ENCODE results near the gene WDR46.

The WDR46 gene

DNA sequence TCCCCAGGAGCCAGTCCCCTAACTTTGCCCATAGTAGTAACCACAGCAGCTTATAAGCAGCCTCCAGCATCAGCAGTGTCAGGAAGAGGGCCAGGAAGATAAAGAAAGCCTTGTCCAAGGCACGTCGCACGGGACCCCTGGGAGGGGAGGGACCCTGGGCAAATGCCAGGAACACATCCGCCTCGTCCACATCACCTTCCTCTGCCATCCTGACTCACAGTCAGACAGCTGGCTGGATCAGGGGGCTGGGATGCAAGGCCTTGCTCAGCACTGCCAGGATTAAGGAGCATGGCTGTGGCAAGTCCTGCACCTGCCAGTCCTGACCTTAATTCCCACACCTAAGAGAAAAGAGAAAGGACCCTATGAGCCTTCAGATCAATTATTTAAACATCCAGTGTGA is 40.0 kb upstream of the WDR46 start:
- no peak for DNase-seq (ENCODE audit: extremely low spot score)
- ChIA-PET POLR2A (no interaction called here), CTCF (interaction anchor here (0.7 to 0.9 kb wide), 2 partner anchors 15 to 67 kb away, joined by 3 read pairs; no protein-coding TSS in a partner anchor)
- TF ChIP-seq, protein P1, sequence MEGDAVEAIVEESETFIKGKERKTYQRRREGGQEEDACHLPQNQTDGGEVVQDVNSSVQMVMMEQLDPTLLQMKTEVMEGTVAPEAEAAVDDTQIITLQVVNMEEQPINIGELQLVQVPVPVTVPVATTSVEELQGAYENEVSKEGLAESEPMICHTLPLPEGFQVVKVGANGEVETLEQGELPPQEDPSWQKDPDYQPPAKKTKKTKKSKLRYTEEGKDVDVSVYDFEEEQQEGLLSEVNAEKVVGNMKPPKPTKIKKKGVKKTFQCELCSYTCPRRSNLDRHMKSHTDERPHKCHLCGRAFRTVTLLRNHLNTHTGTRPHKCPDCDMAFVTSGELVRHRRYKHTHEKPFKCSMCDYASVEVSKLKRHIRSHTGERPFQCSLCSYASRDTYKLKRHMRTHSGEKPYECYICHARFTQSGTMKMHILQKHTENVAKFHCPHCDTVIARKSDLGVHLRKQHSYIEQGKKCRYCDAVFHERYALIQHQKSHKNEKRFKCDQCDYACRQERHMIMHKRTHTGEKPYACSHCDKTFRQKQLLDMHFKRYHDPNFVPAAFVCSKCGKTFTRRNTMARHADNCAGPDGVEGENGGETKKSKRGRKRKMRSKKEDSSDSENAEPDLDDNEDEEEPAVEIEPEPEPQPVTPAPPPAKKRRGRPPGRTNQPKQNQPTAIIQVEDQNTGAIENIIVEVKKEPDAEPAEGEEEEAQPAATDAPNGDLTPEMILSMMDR (IDR thresholded peaks at IDR 0.05; ENCODE audit: control extremely low read depth, extremely low read depth, low read depth, missing control alignments) = no peak

DNA sequence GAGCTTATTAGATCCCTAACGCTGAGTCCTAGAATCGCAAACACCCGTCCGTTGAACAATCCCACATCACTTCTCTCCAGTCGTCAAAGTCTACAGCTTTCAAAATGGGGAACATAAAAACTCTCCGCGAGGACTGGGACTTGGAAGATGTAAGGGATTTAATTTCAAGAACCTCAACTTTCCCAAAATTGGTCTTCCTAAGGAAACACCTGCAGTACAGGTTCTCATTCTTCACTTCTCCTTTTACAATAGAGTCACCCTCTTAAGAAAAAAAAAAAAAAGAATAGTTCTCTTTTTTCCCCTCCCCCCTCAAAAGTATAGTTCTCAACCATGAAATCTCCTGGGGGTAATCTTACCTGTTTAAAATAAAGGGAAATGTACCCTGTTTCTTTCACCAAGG is 35.1 kb upstream of the WDR46 start:
- ChIA-PET CTCF (interaction anchor here (1.3 to 1.5 kb wide), 3 partner anchors 14 to 102 kb away, joined by 3 to 4 read pairs (median 4); no protein-coding TSS in a partner anchor), POLR2A (interaction anchor here (0.7 to 0.9 kb wide), 2 partner anchors 47 to 249 kb away, joined by 3 to 4 read pairs; partner anchors contain the start of gene HLA-DPB1)
- no peak for DNase-seq (ENCODE audit: extremely low spot score)
- TF ChIP-seq, protein P1 (IDR thresholded peaks at IDR 0.05; ENCODE audit: control extremely low read depth, extremely low read depth, low read depth, missing control alignments) = no peak

DNA sequence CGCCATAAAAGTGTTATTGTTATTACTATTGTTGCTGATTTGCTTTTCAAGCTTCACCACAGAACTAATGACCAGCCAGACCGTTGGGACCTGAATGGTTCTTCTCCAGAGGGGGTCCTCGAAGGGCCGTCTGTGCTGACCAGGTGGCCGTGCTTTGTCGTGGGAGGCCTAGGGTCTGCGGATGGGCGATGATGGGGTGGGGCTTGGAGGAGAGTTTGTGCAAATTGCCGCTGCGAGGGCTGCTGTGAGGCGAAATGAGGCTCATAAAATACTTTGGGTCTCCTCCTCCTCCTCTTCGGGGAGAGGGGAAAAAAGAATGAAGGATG is 34.5 kb upstream of the WDR46 start:
- TF ChIP-seq, protein P1 (IDR thresholded peaks at IDR 0.05; ENCODE audit: control extremely low read depth, extremely low read depth, low read depth, missing control alignments) = no peak
- CTCF ChIA-PET = interaction anchor here (0.9 to 1.5 kb wide), 4 partner anchors 13 to 103 kb away, joined by 3 to 4 read pairs (median 4); no protein-coding TSS in a partner anchor
- no peak for DNase-seq (ENCODE audit: extremely low spot score)
- POLR2A ChIA-PET = interaction anchor here (0.7 to 0.9 kb wide), 2 partner anchors 46 to 248 kb away, joined by 3 to 4 read pairs; partner anchors contain the start of gene HLA-DPB1

DNA sequence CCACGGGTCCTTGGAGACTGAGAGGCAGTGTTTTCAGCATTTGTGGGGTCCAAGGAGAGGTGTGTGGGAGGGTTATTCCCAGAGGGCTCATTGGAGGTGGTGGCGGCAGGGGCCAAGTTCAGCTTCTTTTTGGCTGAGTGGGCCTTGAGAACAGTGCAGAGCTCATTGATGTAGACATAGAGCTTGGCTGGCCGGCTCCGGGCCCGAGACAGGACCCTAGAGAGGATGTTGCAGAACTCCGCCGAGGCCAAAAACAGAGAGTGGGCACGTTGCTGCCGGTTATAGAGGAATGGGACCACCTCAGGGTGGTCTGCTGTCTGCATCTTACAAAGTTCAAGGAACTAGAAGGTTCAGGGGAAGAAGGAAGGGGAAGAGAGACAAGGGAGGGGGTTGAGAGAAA is 32.2 kb upstream of the WDR46 start:
- POLR2A ChIA-PET = interaction anchor here (0.6 kb wide), 1 partner anchor 67 kb away, joined by 3 read pairs; no protein-coding TSS in a partner anchor
- TF ChIP-seq, protein P1 (IDR thresholded peaks at IDR 0.05; ENCODE audit: control extremely low read depth, extremely low read depth, low read depth, missing control alignments) = no peak
- CTCF ChIA-PET = interaction anchor here (1.0 to 2.0 kb wide), 2 partner anchors 8 to 22 kb away, joined by 3 to 6 read pairs; partner anchors contain the start of gene RGL2
- no peak for DNase-seq (ENCODE audit: extremely low spot score)

DNA sequence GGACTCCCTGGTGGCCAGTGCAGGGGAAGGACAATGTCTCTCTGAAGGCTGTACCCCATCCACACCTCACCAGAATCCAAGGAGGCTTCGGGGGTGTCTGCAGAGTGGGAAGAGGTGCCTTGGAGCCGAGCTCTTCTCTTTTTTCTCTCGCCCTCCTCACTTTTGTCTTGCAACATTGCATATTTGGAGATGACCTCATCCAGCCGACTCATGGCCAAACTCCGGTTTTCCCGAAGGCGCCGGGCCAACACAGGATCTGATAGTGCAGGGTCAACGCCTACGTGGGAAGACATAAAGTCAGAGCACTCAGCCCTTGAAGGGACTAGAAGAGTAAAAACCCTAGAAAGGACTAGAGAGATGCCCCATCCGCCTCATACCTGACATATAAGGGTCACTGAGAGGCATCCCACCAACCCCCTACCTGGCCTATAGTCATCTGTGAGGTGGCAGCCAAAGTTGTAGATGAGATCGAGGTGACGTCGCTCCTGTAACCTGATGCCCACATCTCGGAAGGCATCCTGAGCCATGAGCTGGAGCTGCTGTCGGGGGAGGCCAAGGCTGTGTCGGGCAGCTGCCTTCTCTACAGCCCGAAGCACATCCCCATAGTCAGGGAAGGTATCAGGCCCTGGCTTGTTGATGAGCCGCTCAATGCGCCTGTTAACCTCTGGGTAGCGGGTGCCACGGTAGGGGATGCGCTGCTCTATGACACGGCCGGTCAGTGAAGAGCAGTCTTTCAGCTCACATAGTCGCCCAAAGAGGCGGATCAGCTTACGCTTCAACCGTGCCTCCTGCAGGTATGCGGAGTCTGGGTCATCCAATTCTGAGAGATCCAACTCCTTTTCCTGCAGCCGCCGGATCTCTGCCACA is 31.5 kb upstream of the WDR46 start:
- ChIA-PET CTCF (interaction anchor here (1.0 to 2.0 kb wide), 2 partner anchors 8 to 22 kb away, joined by 3 to 6 read pairs; partner anchors contain the start of gene RGL2), POLR2A (interaction anchor here (0.6 kb wide), 1 partner anchor 67 kb away, joined by 3 read pairs; no protein-coding TSS in a partner anchor)
- TF ChIP-seq, protein P1 (IDR thresholded peaks at IDR 0.05; ENCODE audit: control extremely low read depth, extremely low read depth, low read depth, missing control alignments) = no peak
- DNase-seq (ENCODE audit: extremely low spot score) = no peak

DNA sequence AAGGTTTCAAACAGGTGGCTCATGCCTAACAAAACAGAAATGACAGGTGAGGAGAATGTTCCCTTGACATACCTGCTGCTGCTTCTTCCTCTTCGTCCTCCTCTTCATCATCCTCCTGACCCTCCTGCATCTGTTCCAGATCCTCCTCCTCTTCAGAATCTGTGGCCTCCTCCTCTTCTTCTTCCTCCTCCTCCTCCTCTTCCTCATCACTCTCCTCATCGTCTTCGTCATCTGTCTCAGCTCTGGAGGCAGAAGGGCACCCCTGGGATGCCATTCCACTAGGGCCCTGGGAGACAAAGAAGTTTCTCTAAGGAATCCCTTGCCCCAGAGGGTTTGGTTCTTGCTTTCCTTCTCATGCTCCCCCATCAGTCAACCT is 30.9 kb upstream of the WDR46 start:
- POLR2A ChIA-PET = no interaction called here
- CTCF ChIA-PET = interaction anchor here (2.0 kb wide), 1 partner anchor 21 kb away, joined by 6 read pairs; the partner anchor contains the start of gene RGL2
- no peak for DNase-seq (ENCODE audit: extremely low spot score)
- TF ChIP-seq, protein P1 (IDR thresholded peaks at IDR 0.05; ENCODE audit: control extremely low read depth, extremely low read depth, low read depth, missing control alignments) = no peak

All from GM10248 (cell line).